HG02973 (cell line): ENCODE results near the gene PREB.

Source experiments
- ATAC-seq: cut with Tn5 transposase; IDR thresholded peaks from one replicate; pipeline ENCODE4 v1.9.1; 2021; ENCODE audit warnings: moderate library complexity; ENCODE audit not compliant: unreplicated experiment

PREB gene

GRCh38 chr2:27096748-27097297 lies 37.6 kb downstream of the PREB start:
- no peak for ATAC-seq

DNA sequence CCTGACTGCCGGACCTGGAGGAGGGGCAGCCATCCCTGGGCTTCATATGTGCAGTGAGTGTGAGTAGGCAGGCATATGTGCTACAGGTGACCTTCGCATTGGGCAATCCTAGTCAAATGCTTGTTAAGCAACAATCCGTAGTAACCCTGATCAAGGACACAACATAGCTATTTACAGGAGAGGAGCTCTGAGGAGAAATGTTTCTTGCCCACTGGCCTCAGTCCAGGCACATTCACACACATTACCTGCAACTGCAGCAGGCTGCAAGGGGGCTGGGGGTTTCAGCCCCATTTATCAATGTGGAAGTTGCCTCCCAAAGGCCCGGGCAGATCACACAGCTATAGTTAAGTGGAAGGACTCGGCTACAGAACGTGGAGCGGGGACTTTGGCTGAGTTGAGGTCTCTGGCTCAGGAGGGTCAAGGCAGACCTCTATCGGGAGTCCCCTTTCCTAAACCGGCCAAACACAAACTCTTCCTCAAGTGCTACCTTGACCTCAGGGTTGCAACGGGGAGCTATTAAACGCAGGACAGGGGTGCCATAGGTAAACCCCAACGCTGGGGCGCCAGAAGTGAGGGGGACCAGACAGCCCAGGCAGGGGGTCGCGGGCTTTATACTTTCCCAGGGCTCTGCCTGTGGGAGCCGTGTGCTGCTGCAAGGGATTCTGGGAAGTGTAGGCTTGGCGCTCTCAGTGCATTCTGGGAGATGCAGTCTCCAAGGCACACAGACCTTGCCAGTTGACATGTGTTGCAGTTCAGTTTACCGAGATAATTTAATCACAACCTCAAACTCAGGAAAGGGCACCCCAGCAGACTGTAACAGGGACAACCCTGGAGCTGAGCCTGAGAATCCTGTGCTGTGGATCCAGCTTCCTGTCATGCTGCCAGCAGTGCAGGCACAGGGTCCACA lies 38.4 kb downstream of the PREB start:
- no peak for ATAC-seq

DNA sequence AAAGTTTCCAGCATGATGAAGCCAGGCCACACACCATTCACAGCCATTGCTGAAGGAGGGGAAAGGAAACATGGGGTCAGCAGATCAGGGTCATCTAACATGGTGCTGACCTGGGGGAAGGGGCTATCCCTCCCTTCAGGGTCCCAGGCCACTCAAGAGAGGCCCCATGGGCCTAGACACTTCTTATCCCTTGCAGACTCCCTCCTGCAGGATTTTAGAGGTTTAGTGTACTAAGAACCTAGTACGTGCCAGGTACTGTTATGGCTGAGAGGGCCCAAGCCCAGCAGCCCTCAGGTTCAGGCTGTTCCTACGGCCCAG lies 39.0 kb downstream of the PREB start:
- no peak for ATAC-seq

GRCh38 chr2:27094353-27094984 lies 40.0 kb downstream of the PREB start:
- ATAC-seq = no peak

- ATAC-seq = no peak
Observed at GRCh38 chr2:27093430-27094352, 40.7 kb downstream of the PREB start.

- ATAC-seq = no peak
Observed at GRCh38 chr2:27092696-27093429, 41.6 kb downstream of the PREB start.

GRCh38 chr2:27091746-27092695 lies 42.4 kb downstream of the PREB start:
- ATAC-seq = no peak

GRCh38 chr2:27089111-27089954 lies 45.1 kb downstream of the PREB start:
- no peak for ATAC-seq

- ATAC-seq = no peak
Observed at GRCh38 chr2:27088634-27089033, 45.8 kb downstream of the PREB start.

GRCh38 chr2:27087823-27088410 lies 46.5 kb downstream of the PREB start:
- no peak for ATAC-seq

DNA sequence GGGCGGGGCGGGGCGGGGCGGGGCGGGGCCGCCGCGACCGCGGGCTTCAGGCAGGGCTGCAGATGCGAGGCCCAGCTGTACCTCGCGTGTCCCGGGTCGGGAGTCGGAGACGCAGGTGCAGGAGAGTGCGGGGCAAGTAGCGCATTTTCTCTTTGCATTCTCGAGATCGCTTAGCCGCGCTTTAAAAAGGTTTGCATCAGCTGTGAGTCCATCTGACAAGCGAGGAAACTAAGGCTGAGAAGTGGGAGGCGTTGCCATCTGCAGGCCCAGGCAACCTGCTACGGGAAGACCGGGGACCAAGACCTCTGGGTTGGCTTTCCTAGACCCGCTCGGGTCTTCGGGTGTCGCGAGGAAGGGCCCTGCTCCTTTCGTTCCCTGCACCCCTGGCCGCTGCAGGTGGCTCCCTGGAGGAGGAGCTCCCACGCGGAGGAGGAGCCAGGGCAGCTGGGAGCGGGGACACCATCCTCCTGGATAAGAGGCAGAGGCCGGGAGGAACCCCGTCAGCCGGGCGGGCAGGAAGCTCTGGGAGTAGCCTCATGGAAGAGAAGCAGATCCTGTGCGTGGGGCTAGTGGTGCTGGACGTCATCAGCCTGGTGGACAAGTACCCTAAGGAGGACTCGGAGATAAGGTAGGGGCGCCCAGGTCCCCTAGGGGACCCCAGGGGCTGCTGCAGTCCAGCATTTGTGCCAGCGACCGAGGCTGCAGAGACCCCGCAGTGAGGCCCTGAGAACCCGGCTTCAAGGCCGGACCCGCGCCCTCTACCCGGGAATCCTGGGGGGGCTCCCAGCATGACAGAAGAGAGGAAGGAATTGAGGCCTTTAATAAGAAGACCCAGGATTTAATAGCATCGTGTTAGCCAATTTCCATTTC lies 47.5 kb downstream of the PREB start, which contains the start of gene KHK:
Gene KHK, plus strand, starts transcription at position 49 of the 870 bp plus-strand sequence. Its CDS starts 488 bp downstream, at position 537.
- peak; percentile 10 for ATAC-seq

DNA sequence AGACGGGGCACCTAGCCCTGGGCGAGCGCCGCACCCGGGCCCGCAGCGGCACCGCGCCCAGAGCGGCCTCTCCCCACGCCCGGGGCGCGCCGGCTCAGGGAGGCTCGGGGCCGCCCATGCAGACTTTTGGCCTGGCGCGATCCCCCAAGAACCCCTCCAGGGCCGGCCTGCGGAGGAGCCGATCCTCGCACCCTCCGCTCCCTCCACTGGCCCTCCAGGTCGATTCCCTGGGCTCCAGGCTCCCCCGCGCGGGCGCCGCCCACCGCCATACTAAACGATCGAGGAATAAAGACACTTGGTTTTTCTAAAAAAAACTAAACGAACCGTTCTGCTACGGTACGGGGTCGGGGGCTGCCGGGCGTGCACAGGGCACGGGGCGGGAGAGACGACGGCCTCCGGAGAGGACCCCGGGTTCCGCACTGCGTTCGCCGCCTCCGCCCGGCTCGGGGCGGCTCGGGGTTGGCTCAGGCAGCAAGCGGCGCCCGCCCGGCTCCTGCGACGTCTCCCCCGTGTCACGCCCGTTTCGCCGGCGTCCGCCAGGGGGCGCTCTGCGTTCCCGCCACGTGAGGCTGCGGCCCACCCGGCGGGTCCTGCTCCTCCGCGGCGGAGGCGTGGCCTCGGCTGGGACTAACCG lies 48.2 kb downstream of the PREB start:
- peak; percentile 75 for ATAC-seq

DNA sequence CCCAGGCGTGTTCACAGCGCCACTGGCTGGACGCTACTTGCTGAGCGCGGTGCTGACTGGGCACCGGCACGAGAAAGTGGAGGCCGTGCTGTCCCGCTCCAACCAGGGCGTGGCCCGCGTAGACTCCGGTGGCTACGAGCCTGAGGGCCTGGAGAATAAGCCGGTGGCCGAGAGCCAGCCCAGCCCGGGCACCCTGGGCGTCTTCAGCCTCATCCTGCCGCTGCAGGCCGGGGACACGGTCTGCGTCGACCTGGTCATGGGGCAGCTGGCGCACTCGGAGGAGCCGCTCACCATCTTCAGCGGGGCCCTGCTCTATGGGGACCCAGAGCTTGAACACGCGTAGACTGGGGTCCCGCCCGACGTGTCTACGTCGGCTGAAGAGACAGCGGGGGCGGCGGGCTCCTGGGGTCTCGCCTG lies 48.8 kb downstream of the PREB start:
- ATAC-seq = no peak

DNA sequence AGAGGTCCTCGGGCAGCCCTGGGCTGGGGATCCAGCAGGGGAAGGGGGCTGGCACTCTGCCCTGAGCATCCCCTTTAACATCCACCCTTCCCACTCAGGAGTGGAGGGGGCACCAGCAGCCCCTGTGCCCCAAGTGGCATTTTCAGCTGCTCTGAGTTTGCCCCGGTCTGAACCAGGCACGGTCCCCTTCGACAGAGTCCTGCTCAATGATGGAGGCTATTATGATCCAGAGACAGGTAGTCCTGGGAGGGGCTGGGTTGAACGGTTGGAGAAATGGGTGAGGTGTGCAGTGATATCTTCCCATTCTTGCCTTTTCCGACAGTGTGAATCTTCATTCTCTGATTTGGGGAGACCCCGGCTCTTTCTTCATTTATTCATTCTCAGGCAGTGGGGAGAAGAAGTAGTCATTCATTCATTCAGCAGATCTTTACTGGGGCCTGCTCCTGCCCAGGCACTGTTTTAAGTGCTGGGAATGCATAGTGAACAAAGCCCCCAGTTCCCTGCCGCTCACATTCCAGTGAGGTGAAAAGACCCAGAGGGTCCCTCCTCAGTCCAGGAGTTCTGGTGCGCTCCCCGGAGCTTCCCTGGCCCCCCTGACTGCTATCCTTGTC lies 49.3 kb downstream of the PREB start:
- ATAC-seq = no peak

GRCh38 chr2:27084297-27085061 lies 50.0 kb downstream of the PREB start:
- no peak for ATAC-seq
